D721Med (cell line): ENCODE data around the gene NRG3.

Experiments
- DNase-seq: peaks from one replicate; pipeline ENCODE4 v3.0.0; 2011; ENCODE audit warnings: low spot score; ENCODE audit not compliant: insufficient read length
- FAIRE-seq: peaks from 2 replicates; lab custom pipeline; 2011; peaks lifted over from hg19 to GRCh38; lab: Jason Lieb, UNC
- TF ChIP-seq, protein P1 (sequence below): IDR thresholded peaks from 2 replicates; pipeline ENCODE4 v1.5.1; 2012; ENCODE audit warnings: mild to moderate bottlenecking, control low read depth; ENCODE audit not compliant: insufficient read depth; ENCODE audit errors: missing control alignments

The NRG3 gene

GRCh38 chr10:82505009-82505408 is 630.0 kb downstream of the NRG3 start:
- TF ChIP-seq, protein P1, sequence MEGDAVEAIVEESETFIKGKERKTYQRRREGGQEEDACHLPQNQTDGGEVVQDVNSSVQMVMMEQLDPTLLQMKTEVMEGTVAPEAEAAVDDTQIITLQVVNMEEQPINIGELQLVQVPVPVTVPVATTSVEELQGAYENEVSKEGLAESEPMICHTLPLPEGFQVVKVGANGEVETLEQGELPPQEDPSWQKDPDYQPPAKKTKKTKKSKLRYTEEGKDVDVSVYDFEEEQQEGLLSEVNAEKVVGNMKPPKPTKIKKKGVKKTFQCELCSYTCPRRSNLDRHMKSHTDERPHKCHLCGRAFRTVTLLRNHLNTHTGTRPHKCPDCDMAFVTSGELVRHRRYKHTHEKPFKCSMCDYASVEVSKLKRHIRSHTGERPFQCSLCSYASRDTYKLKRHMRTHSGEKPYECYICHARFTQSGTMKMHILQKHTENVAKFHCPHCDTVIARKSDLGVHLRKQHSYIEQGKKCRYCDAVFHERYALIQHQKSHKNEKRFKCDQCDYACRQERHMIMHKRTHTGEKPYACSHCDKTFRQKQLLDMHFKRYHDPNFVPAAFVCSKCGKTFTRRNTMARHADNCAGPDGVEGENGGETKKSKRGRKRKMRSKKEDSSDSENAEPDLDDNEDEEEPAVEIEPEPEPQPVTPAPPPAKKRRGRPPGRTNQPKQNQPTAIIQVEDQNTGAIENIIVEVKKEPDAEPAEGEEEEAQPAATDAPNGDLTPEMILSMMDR, result no peak
- no peak for DNase-seq
- no peak for FAIRE-seq

GRCh38 chr10:82506680-82507376 is 631.8 kb downstream of the NRG3 start:
- DNase-seq, result no peak
- FAIRE-seq, result no peak
- TF ChIP-seq, protein P1, result no peak

DNA sequence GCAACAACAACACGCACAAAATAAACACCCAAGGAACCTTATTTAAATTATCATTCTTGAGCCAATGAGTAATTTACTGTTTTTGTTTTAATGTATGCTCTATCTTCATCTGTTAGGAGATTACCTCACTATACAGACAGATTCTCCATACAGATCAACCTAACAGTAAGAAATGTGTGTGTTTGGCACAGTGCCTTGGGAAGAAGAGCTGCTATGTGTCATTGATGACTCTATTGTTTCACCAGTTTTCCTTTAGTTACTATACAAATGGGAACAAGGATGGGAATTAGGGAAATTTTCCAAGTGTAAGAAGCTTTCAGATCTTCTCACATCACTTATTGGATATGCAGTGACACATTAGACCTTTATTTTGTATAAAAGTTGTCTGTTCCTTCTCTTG is 640.3 kb downstream of the NRG3 start:
- DNase-seq (no peak), FAIRE-seq (no peak)
- TF ChIP-seq, protein P1, result no peak

DNA sequence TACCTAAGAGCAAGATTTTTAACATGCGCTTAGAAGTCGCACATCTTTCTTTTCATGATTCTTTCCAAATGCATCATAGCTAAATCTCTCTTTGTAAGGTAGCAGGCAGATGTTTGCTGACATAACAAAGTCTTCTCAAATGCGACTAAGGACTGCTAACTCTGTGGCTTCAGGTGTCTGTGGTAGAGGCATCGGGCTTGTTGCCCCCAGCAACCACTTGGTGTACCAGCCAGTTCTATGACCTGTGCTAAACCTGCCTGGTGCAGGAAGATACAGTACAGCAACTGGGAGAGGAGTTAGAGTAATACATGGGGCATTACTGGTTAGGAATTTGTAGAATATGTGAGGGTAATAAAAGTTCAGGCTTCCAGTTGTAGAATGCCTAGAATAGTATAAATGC is 654.1 kb downstream of the NRG3 start:
- TF ChIP-seq, protein P1, result no peak
- no peak for FAIRE-seq
- DNase-seq, result no peak

DNA sequence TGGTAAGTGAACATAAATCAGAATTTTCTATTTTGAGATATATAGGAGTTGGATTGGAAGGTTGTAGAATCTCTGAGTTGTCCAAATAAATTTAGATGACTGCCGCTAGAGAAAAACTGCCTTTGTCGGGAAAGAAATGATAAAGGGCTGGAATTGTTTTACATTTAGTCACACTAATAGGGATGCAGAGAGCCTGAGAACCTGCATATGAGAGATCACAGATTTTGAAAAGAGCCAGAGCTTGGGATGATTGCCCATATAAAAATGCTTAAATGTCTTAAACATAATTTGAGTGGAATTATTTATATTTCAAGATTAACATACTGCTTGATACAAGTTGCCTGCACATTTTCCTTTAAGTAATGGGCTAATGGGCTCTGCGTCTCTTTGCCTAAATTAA is 660.5 kb downstream of the NRG3 start:
- no peak for DNase-seq
- TF ChIP-seq, protein P1, result no peak
- no peak for FAIRE-seq

- FAIRE-seq (no peak), DNase-seq (no peak)
- TF ChIP-seq, protein P1, result no peak
Observed at GRCh38 chr10:82536668-82537067, 661.7 kb downstream of the NRG3 start.

DNA sequence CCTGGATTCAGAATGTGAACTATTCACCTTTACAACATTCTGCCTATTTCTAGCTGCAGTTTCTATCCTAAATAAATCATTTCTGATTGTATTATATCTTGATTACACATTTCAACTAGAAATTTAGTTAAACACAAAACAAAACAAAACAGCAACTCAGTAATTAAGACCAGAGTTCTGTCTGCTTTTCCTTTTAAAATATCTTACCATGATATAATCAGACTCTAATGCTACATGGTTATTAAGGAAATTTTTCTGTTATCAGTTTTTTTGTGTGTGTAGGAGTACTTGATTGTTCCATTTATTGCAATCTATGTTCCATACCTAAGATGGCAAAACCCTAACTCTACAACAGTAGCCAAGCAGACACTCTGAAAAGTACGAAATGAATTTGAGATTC is 663.3 kb downstream of the NRG3 start:
- DNase-seq (no peak), FAIRE-seq (no peak)
- TF ChIP-seq, protein P1, result no peak
